NCI-H1417 (cell line): ENCODE results near the gene GRIK5.
"Not testable (repeated sequence)": the region's sequence is repeated elsewhere in the genome, so short reads cannot be mapped to it uniquely, and the experiment has no call there.

ENCODE experiments used
- DNase-seq, 3 experiments: peaks; one replicate each; lab custom pipeline; 2025; lab: John Stamatoyannopoulos, UW

GRIK5 gene

GRCh38 chr19:42069619-42070351 is at the start of gene GRIK5:
GRIK5 (minus strand) TSS chr19:42070206; CDS start chr19:42065770, 4,436 bp downstream.
- peak in 2 of 3 experiments; percentile 71 to 77 for DNase-seq

DNA sequence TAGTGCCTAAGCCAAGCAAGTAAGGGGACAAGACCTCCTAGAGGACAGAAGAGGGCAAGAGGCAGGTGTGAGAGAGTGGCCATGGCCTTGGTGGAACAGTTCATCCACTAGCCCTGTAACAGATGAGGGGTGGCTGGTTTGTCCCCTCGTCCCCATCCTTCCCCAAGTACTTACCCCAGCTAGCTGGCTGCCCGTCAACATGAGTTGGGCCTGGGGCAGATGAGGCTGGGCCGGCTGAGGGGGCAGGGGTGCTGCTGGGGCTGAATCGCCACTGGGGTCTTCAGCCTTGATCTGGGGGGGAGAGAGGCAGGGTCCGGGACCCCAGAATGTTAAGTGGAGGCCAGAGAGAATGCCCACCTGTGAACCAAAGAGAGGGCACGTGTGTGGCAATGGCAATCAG is 47.1 kb upstream of the GRIK5 start:
- DNase-seq, result no peak

DNA sequence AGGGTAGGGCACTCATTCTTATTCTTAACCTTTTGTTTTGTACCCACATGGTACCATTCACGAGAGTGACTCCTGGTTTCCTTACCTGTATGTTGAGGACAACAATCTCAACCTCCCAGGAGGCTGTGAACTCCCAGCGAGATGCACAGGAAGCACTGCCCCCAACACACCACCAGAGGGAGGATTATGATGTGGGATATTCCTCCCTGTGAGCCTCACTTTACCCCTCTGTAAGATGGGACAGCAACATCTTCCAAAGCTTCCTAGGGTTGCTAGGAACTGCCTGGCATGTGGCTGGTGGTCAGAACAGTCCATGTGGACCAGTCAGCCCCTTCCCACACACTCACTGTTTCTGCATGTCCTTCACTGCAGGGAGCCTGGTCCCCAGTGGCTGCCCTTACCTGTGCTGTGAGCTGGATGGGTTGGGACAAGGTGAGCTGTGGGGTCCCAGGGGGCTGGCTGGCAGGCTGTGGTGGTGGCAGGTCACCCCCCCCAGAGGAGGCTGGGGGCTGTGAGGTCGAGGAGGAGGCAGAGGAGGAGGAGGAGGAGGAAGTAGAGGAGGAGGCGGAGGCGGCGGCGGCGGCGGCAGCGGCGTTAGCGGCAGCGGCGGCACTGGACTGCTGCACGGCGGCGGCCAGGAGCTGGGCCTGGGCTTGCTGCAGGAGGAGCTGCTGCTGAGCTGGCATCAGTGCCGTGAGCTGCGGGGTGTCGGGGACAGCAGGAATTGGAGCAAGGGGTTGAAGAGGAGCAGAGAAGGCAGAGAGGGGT is 46.5 kb upstream of the GRIK5 start:
- no peak for DNase-seq

- DNase-seq, result no peak
Observed at GRCh38 chr19:42115705-42116104, 45.7 kb upstream of the GRIK5 start.

DNA sequence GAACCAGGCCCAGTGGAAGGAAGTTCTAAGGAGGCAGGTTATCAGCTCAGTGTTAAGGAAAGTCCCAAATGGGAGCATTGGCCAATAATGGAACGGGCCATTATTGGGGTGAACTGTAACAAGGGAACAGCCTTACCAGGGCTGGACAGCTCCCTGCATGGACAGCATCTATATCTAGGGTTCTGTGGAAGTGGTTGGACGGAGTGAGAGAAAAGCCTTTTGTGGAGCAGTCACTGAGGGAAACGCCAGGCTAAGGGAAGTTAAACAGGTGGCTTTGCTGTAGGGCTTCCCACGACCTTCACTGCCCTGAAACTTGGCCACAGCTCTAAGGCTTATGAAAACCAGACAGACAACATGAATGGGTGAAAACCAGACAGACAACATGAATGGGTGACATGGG is 45.2 kb upstream of the GRIK5 start:
- DNase-seq, result no peak

GRCh38 chr19:42114412-42114811 is 44.4 kb upstream of the GRIK5 start:
- DNase-seq, result peak; percentile 24 to 97 (median 62)

GRCh38 chr19:42113641-42114348 is 43.8 kb upstream of the GRIK5 start:
- peak; percentile 15 to 92 (median 65) for DNase-seq

DNA sequence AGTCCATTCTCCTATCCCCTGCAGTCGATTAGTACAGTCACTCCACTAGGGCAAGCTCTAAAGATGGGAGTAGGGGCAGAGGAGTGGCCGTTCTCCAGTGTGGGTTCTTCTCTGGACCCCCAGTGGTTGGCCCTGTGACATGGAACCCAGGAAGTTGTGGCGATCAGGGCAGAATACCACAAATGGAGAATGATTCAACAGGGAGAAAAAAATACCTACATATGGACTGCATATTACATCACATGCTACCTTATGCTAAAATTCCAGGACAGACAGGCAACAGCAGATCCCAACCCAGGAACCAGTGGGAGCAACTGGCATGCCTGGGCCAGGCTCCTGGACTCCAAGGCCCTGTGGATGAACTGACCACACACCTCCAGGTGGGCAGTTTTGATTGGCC is 41.8 kb upstream of the GRIK5 start:
- no peak for DNase-seq

GRCh38 chr19:42111384-42111783 is 41.4 kb upstream of the GRIK5 start:
- DNase-seq, result no peak

DNA sequence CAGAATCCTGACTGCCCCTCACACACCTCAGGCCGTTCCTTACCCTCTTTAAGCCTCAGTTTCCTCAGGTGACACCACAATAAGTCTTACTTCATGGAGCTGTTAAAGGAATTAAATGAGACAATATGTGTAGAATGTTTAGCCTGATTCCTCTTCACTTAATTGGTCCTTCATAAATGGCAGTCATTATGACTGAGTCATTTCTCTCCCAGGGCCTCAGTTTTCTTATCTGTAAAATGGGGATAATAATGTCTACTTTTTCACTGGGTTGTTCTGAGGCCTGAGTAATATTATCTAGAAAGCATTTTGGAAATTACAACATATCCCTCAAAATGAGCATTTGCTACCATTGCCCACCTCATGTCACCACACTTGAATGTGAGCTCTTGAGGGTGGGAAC is 40.7 kb upstream of the GRIK5 start:
- DNase-seq, result no peak

GRCh38 chr19:42109896-42110295 is 39.9 kb upstream of the GRIK5 start:
- no peak for DNase-seq

DNA sequence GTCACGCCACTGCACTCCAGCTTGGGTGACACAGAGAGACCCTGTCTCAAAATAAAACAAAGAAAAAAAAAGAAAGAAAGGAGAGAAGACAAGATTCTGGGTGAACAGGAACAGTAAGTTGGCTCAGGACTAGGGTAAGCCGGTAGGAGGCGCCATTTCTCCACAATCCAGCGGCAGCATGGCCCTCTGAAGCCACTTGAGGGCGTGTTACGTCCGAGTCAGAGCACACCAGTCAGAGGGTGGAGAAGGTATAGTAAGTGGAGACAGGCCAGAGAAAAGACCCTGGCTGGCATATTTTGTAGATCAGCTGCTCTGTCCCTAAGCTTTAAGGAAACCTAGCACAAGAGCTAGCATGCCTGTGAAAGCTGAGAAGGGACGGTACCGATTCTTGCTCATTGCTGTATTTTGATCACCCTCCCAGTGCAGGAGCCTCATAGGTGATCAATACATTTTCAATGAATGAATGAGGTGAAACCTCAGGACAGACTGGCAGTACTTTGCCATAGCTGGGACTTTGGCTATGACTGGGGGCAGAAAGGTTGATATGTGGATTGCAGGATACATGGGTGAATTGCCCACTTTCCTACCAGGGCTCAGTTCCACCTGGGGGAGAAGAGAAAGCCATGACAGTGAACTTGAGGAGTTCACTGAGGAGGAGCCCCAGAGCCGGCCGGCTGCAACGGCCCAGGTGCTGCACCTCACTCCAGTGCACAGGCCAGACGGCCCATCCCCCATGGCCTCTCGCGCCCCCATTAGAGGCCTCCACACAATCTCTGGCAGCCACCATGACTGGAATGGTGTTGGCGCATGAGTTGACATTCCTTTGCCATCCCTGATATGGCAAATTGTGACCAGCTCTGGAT is 38.8 kb upstream of the GRIK5 start:
- peak; percentile 50 to 95 (median 83) for DNase-seq

DNA sequence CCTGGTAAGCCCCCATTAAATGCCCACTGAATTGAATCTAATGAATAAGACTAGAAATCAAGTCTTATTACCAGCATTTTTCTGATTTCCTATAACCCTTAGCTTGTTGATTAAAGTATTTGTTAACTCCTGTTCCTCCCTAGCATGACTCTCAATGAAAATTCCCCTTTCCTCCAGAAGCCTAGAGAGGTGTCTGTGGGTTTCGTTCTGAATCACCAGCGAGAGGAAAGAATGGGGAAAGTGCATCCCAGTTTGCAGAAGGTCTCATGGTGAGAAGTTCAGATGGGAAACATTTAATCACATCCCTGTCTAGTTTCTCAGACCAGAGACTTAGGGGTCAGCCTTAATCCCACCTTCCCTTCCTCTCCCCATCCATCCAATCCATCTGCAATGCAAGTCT is 35.4 kb upstream of the GRIK5 start:
- DNase-seq, result no peak

GRCh38 chr19:42102877-42103276 is 32.9 kb upstream of the GRIK5 start:
- DNase-seq, result no peak

DNA sequence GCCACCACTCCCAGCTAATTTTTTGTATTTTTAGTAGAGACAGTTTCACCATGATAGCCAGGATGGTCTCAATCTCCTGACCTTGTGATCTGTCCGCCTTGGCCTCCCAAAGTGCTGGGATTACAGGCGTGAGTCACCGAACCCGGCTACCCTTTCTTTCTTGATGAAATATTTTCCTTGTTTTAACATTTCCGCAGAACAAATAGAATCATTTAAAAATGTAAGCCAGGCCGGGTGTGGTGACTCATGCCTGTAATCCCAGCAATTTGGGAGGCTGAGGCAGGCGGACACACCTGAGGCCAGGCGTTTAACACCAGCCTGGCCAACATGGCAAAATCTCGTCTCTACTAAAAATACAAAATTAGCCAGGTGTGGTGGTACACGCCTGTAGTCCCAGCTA is 30.2 kb upstream of the GRIK5 start:
- not testable (repeated sequence) for DNase-seq

DNA sequence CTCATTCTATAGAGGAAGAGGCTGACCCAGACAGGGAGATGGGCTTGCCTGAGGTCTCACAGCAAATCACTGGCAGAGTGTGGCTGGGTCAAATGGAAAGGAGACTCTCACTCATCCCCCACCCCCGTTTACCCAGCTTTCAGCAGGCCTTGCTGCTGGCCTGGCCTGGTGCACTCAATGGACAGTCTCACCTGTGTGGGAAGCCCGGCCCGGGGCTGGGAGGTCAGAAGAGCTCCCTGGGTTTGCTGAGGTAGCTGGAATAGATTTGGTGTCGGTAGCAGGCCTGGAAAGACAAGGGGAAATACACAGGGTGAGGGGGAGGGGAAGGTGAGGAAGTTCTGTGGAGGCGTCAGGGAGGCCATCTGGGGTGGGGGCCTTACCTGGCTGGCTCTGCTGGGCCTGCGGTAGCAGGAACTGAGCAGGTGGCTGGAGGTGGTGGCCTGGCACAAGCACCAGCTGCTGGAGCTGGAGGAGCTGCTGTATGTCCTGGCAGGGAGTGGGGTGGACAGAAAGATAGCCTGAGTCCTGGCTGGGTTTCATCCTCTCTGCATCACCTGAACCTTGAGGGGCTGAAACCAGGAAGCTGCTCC is 29.4 kb upstream of the GRIK5 start:
- DNase-seq, result no peak

GRCh38 chr19:42098781-42099180 is 28.8 kb upstream of the GRIK5 start:
- DNase-seq, result no peak

DNA sequence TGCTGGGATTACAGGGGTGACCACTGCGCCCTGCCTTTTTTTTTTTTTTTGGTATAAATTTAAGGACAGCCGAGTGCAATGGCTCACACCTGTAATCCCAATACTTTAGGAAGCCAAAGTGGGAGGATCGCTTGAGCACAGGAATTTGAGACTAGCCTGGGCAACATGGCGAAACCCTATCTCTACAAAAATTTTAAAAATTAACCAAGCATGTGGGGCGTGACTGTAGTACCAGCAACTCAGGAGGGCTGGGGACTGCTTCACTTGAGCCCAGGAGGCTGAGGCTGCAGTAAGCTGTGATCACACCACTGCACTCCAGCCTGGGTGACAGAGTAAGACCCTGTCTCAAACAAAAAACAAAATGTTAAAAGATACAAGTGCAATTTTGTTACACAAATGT is 27.5 kb upstream of the GRIK5 start:
- DNase-seq, result no peak

DNA sequence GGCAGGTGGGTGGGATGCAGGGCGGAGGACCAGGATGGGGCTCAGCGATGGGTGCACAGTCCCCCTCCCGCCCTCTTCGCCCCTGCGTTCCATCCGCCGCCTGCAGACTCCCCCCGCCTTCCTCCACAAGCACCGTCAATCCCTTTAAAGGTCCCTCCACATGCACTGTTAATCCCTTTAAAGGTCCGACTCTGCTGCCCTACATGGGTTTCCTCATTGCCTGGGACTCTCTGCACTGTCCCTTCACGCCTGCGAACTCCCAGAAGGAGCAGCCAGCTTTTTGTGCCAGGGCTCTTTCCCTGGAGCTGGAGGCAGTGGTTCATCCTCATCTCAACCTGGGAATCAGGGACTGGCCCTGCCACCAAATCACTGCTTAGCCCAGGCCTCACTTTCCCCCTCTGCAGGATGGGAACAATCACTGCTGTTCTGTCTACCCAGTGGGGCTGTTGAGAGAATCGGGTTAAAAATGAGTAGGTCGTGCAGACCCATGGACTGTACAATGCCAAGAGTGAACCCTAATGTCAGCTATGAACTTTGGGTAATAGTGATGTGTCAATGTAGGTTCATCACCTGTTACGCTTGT is 26.3 kb upstream of the GRIK5 start:
- no peak for DNase-seq

GRCh38 chr19:42095814-42096230 is 25.8 kb upstream of the GRIK5 start:
- DNase-seq, result no peak
